ENCODE results near the gene ZNF488.

- TF ChIP-seq CTCF (conservative IDR thresholded peaks at IDR 0.05 in 1 of 2, IDR thresholded peaks at IDR 0.05 in 1 of 2; ENCODE audit: low read depth in 1 of 2, low read length in 2 of 2) (no peak), EZH2 (IDR thresholded peaks at IDR 0.05; ENCODE audit: low read length, missing control alignments) (no peak)
These were observed 38.9 kb downstream of the ZNF488 start for GRCh38 chr10:47344996-47345870.
